ENCODE data around the gene ELMO1.

DNA sequence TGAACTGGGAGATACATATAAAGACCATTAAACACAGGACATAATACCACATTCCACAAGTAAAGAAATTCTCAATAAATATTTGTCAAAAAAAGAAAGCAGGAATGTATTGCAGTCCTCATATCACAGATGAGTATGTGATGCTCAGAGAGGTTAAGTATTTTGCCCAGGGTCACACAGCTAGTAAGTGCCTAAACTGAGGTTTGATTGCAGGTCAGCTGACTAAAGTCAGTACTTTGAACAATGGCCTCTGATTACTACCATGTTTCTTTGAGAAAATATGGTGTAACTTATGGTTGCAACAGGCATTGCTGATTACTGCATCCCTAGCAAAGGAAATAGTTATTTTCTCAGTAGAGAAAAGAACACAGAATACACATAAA, 267.1 kb downstream of the ELMO1 start:
- TF ChIP-seq, protein P1, sequence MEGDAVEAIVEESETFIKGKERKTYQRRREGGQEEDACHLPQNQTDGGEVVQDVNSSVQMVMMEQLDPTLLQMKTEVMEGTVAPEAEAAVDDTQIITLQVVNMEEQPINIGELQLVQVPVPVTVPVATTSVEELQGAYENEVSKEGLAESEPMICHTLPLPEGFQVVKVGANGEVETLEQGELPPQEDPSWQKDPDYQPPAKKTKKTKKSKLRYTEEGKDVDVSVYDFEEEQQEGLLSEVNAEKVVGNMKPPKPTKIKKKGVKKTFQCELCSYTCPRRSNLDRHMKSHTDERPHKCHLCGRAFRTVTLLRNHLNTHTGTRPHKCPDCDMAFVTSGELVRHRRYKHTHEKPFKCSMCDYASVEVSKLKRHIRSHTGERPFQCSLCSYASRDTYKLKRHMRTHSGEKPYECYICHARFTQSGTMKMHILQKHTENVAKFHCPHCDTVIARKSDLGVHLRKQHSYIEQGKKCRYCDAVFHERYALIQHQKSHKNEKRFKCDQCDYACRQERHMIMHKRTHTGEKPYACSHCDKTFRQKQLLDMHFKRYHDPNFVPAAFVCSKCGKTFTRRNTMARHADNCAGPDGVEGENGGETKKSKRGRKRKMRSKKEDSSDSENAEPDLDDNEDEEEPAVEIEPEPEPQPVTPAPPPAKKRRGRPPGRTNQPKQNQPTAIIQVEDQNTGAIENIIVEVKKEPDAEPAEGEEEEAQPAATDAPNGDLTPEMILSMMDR (IDR thresholded peaks at IDR 0.05) = no peak
- TF ChIP-seq POLR2A (IDR thresholded peaks at IDR 0.05) = no peak

Data from heart left ventricle (tissue), 13 donors.